Measurements from ENCODE around the gene ABL1.

The ABL1 gene

GRCh38 chr9:130837643-130838042, 2.6 kb downstream of the ABL1 start:
- H3K9me3 ChIP-seq (ENCODE audit: control insufficient read depth, insufficient read depth, low read length), result no peaks in the 10 kb centered on the region
- no peak overlapping the region for H3K4me3 ChIP-seq (ENCODE audit: low read length)
- H3K79me2 ChIP-seq (ENCODE audit: control insufficient read depth, low read length), result peaks cover 81% of the 10 kb centered on the region
- H3F3A ChIP-seq (ENCODE audit: control insufficient read depth, insufficient read depth), result no peaks in the 10 kb centered on the region
- H3K4me2 ChIP-seq (ENCODE audit: low read length), result 0 out of 2 replicates have a peak overlapping the region, but pooled peaks have one; percentile 1
- no peak overlapping the region for H3K27ac ChIP-seq (ENCODE audit: low read depth, low read length)
- H3K36me3 ChIP-seq (ENCODE audit: control insufficient read depth, low read length), result no peaks in the 10 kb centered on the region
- H4K20me1 ChIP-seq (ENCODE audit: control insufficient read depth, insufficient read depth, low read depth, low read length), result no peaks in the 10 kb centered on the region; the same call in 1 of the 2 replicates
- H3K27me3 ChIP-seq (ENCODE audit: control insufficient read depth, low read length), result no peaks in the 10 kb centered on the region
- TF ChIP-seq CTCF (IDR thresholded peaks at IDR 0.05; ENCODE audit: low read depth, low read length, poor library complexity, severe bottlenecking), result no peak
- TF ChIP-seq EZH2phosphoT487 (IDR thresholded peaks at IDR 0.05; ENCODE audit: borderline replicate concordance, low read length), result no peak
- no peaks in the 10 kb centered on the region for H3K9me2 ChIP-seq (replicated peaks; ENCODE audit: control insufficient read depth, low read length)
- H3K4me1 ChIP-seq (ENCODE audit: control insufficient read depth, low read length), result peaks cover 31% of the 10 kb centered on the region

GRCh38 chr9:130839132-130840111, 4.4 kb downstream of the ABL1 start:
- Histone ChIP-seq H3K79me2 (ENCODE audit: control insufficient read depth, low read length) (peaks cover 91% of the 10 kb centered on the region), H3K27ac (ENCODE audit: low read depth, low read length) (no peak overlapping the region), H3K27me3 (ENCODE audit: control insufficient read depth, low read length) (no peaks in the 10 kb centered on the region), H4K20me1 (ENCODE audit: control insufficient read depth, insufficient read depth, low read depth, low read length) (peaks cover 6% of the 10 kb centered on the region), H3K9me3 (ENCODE audit: control insufficient read depth, insufficient read depth, low read length) (no peaks in the 10 kb centered on the region), H3K36me3 (ENCODE audit: control insufficient read depth, low read length) (no peaks in the 10 kb centered on the region), H3K4me2 (ENCODE audit: low read length) (no peak overlapping the region), H3K4me3 (ENCODE audit: low read length) (no peak overlapping the region), H3F3A (ENCODE audit: control insufficient read depth, insufficient read depth) (no peaks in the 10 kb centered on the region), H3K9me2 (replicated peaks; ENCODE audit: control insufficient read depth, low read length) (no peaks in the 10 kb centered on the region), H3K4me1 (ENCODE audit: control insufficient read depth, low read length) (peaks cover 24% of the 10 kb centered on the region)
- TF ChIP-seq CTCF (IDR thresholded peaks at IDR 0.05; ENCODE audit: low read depth, low read length, poor library complexity, severe bottlenecking) (no peak), EZH2phosphoT487 (IDR thresholded peaks at IDR 0.05; ENCODE audit: borderline replicate concordance, low read length) (no peak)

GRCh38 chr9:130842545-130842944, 7.5 kb downstream of the ABL1 start:
- Histone ChIP-seq H4K20me1 (ENCODE audit: control insufficient read depth, insufficient read depth, low read depth, low read length) (peaks cover 6% of the 10 kb centered on the region), H3K27me3 (ENCODE audit: control insufficient read depth, low read length) (no peaks in the 10 kb centered on the region), H3K4me3 (ENCODE audit: low read length) (no peak overlapping the region), H3K79me2 (ENCODE audit: control insufficient read depth, low read length) (peaks cover 93% of the 10 kb centered on the region), H3K4me1 (ENCODE audit: control insufficient read depth, low read length) (peaks cover 16% of the 10 kb centered on the region), H3K36me3 (ENCODE audit: control insufficient read depth, low read length) (no peaks in the 10 kb centered on the region), H3K27ac (ENCODE audit: low read depth, low read length) (no peak overlapping the region), H3K9me2 (replicated peaks; ENCODE audit: control insufficient read depth, low read length) (no peaks in the 10 kb centered on the region), H3K9me3 (ENCODE audit: control insufficient read depth, insufficient read depth, low read length) (no peaks in the 10 kb centered on the region), H3K4me2 (ENCODE audit: low read length) (no peak overlapping the region), H3F3A (ENCODE audit: control insufficient read depth, insufficient read depth) (no peaks in the 10 kb centered on the region)
- TF ChIP-seq CTCF (IDR thresholded peaks at IDR 0.05; ENCODE audit: low read depth, low read length, poor library complexity, severe bottlenecking) (no peak), EZH2phosphoT487 (IDR thresholded peaks at IDR 0.05; ENCODE audit: borderline replicate concordance, low read length) (no peak)
